ENCODE measurements around the gene CHN1.

Gene CHN1

GRCh38 chr2:174916270-174916930 lies 88.8 kb downstream of the CHN1 start:
- TF ChIP-seq CTCF (IDR thresholded peaks at IDR 0.05; ENCODE audit: borderline replicate concordance, insufficient read depth, low read depth, low read length): no peak
- H3K4me3 ChIP-seq (ENCODE audit: low read depth, low read length): no peak overlapping the region

- no peak for TF ChIP-seq CTCF (IDR thresholded peaks at IDR 0.05; ENCODE audit: borderline replicate concordance, insufficient read depth, low read depth, low read length)
- no peak overlapping the region for H3K4me3 ChIP-seq (ENCODE audit: low read depth, low read length)
Observed at GRCh38 chr2:174914853-174915760, 90.1 kb downstream of the CHN1 start.

GRCh38 chr2:174908284-174908683 lies 96.9 kb downstream of the CHN1 start:
- H3K4me3 ChIP-seq (ENCODE audit: low read depth, low read length): no peak overlapping the region
- TF ChIP-seq CTCF (IDR thresholded peaks at IDR 0.05; ENCODE audit: borderline replicate concordance, insufficient read depth, low read depth, low read length): no peak

- no peak for TF ChIP-seq CTCF (IDR thresholded peaks at IDR 0.05; ENCODE audit: borderline replicate concordance, insufficient read depth, low read depth, low read length)
- no peak overlapping the region for H3K4me3 ChIP-seq (ENCODE audit: low read depth, low read length)
Observed at GRCh38 chr2:174903264-174903556, 102.0 kb downstream of the CHN1 start.

- no peak overlapping the region for H3K4me3 ChIP-seq (ENCODE audit: low read depth, low read length)
- no peak for TF ChIP-seq CTCF (IDR thresholded peaks at IDR 0.05; ENCODE audit: borderline replicate concordance, insufficient read depth, low read depth, low read length)
Observed at GRCh38 chr2:174902506-174903263, 102.5 kb downstream of the CHN1 start.

GRCh38 chr2:174901075-174901474 lies 104.1 kb downstream of the CHN1 start:
- no peak overlapping the region for H3K4me3 ChIP-seq (ENCODE audit: low read depth, low read length)
- TF ChIP-seq CTCF (IDR thresholded peaks at IDR 0.05; ENCODE audit: borderline replicate concordance, insufficient read depth, low read depth, low read length): no peak
